Neural cell (in vitro differentiated cells): ENCODE measurements around the gene ZNF747. TPM values are rescaled to one million over a fixed set of nuclear protein-coding genes. Genes with fewer than 3 reads are reported as not detected.

Source experiments
- H2AFZ ChIP-seq: fragments of 200-600, 300-800 bp; sonication (generic), shearing (Covaris generic); 2 replicates; pipeline ENCODE4 v1.6.0; 2014; ENCODE audit warnings: low read depth, mild to moderate bottlenecking, antibody characterized with exemption, low read length, moderate library complexity
- H3F3A ChIP-seq: fragments of 200-600 bp; shearing (Covaris generic); 2 replicates; pipeline ENCODE4 v1.6.1; 2016; ENCODE audit warnings: mild to moderate bottlenecking, moderate library complexity, mixed read lengths, antibody characterized with exemption, low read length; ENCODE audit not compliant: insufficient read depth, poor library complexity, severe bottlenecking
- H3K27ac ChIP-seq: fragments of 200-600, 300-800 bp; sonication (generic), shearing (Covaris generic); 2 replicates; pipeline ENCODE4 v1.5.1; 2014; ENCODE audit warnings: mild to moderate bottlenecking, low read length, moderate library complexity
- H3K27me3 ChIP-seq: fragments of 300-800, 200-600 bp; sonication (generic), shearing (Covaris generic); 2 replicates; pipeline ENCODE4 v1.6.0; 2014; ENCODE audit warnings: mild to moderate bottlenecking, low read depth, low read length, moderate library complexity; ENCODE audit not compliant: insufficient read depth
- H3K36me3 ChIP-seq: fragments of 300-800, 200-600 bp; sonication (generic), shearing (Covaris generic); 2 replicates; pipeline ENCODE4 v1.5.1; 2014; ENCODE audit warnings: mild to moderate bottlenecking, antibody characterized with exemption, low read length, moderate library complexity; ENCODE audit not compliant: insufficient read depth
- H3K4me2 ChIP-seq: fragments of 300-800, 200-600 bp; sonication (generic), shearing (Covaris generic); 2 replicates; pipeline ENCODE4 v1.6.0; 2014; ENCODE audit warnings: mild to moderate bottlenecking, low read length
- H3K4me3 ChIP-seq: fragments of 300-800, 200-600 bp; sonication (generic), shearing (Covaris generic); 2 replicates; pipeline ENCODE4 v1.5.1; 2014; ENCODE audit warnings: mild to moderate bottlenecking, low read length, moderate library complexity
- H3K79me2 ChIP-seq: fragments of 200-600 bp; shearing (Covaris generic); replicated peaks from 2 replicates; pipeline ENCODE4 v1.6.0; 2014; ENCODE audit warnings: mild to moderate bottlenecking, low read length, moderate library complexity; ENCODE audit not compliant: insufficient read depth
- H3K9ac ChIP-seq: fragments of 300-800, 200-600 bp; sonication (generic), shearing (Covaris generic); 2 replicates; pipeline ENCODE4 v1.6.1; 2016; ENCODE audit warnings: mild to moderate bottlenecking, low read length, mixed read lengths
- H3K9me2 ChIP-seq: fragments of 200-600 bp; shearing (Covaris generic); 2 replicates; pipeline ENCODE4 v1.6.1; 2016; ENCODE audit warnings: mild to moderate bottlenecking, low read length, mixed read lengths; ENCODE audit not compliant: insufficient read depth
- H3K9me3 ChIP-seq: fragments of 200-600, 300-800 bp; sonication (generic), shearing (Covaris generic); 2 replicates; pipeline ENCODE4 v1.6.1; 2016; ENCODE audit warnings: mild to moderate bottlenecking, mixed run types, low read length, moderate library complexity, mixed read lengths
- H4K20me1 ChIP-seq: fragments of 200-600 bp; shearing (Covaris generic); 2 replicates; pipeline ENCODE4 v1.6.1; 2016; ENCODE audit warnings: mild to moderate bottlenecking, mixed run types; ENCODE audit not compliant: insufficient read depth
- EP300 ChIP-seq: fragments of 450-650 bp; conservative IDR thresholded peaks from 2 replicates; pipeline ENCODE4 v1.6.1; 2014; ENCODE audit warnings: antibody characterized with exemption, mild to moderate bottlenecking, moderate library complexity; ENCODE audit not compliant: poor library complexity, severe bottlenecking
- EZH2 ChIP-seq: fragments of 200-600, 300-800 bp; shearing (Covaris generic), sonication (generic); IDR thresholded peaks from 2 replicates; pipeline ENCODE4 v1.6.1; 2014; ENCODE audit warnings: antibody characterized with exemption, low read length, borderline replicate concordance, mild to moderate bottlenecking; ENCODE audit not compliant: insufficient read depth, poor library complexity, severe bottlenecking
- MXI1 ChIP-seq: fragments of 450-650 bp; conservative IDR thresholded peaks from 2 replicates; pipeline ENCODE4 v1.6.1; 2014; ENCODE audit warnings: antibody characterized with exemption, mild to moderate bottlenecking; ENCODE audit not compliant: poor library complexity, severe bottlenecking
- SMC3 ChIP-seq: fragments of 450-650 bp; conservative IDR thresholded peaks from 2 replicates; pipeline ENCODE4 v1.6.1; 2014; ENCODE audit warnings: antibody characterized with exemption, mild to moderate bottlenecking, moderate library complexity; ENCODE audit not compliant: poor library complexity
- TAF1 ChIP-seq: IDR thresholded peaks from 2 replicates; pipeline ENCODE4 v1.6.1; 2012; ENCODE audit warnings: low read depth
- polyA plus RNA-seq: library from polyadenylated mRNA; depleted of rRNA; stranded (reverse); fragments of >200 nt; gene quantifications from 2 replicates; pipeline ENCODE4 v1.2.3, GENCODE V29; 2014
- TF ChIP-seq, protein P1 (sequence below): fragments of 450-650 bp; IDR thresholded peaks from 2 replicates; pipeline ENCODE4 v1.5.1; 2014; ENCODE audit warnings: antibody characterized with exemption, mild to moderate bottlenecking, moderate library complexity; ENCODE audit not compliant: poor library complexity, severe bottlenecking
- TF ChIP-seq, protein P2 (sequence below): IDR thresholded peaks from 2 replicates; pipeline ENCODE4 v1.6.1; 2012; ENCODE audit warnings: borderline replicate concordance

ZNF747 gene
- polyA plus RNA-seq, 1 donor from 2014 or later, result 5.7 TPM

- Histone ChIP-seq H3K9ac (no peak overlapping the region), H4K20me1 (no peaks in the 10 kb centered on the region), H3K27me3 (no peaks in the 10 kb centered on the region), H3K79me2 (no peaks in the 10 kb centered on the region), H3K27ac (no peak overlapping the region), H3K9me2 (no peaks in the 10 kb centered on the region), H3K4me2 (no peak overlapping the region), H3F3A (no peaks in the 10 kb centered on the region), H2AFZ (no peak overlapping the region), H3K9me3 (no peaks in the 10 kb centered on the region), H3K36me3 (no peaks in the 10 kb centered on the region), H3K4me3 (no peak overlapping the region)
- TF ChIP-seq, protein P1, sequence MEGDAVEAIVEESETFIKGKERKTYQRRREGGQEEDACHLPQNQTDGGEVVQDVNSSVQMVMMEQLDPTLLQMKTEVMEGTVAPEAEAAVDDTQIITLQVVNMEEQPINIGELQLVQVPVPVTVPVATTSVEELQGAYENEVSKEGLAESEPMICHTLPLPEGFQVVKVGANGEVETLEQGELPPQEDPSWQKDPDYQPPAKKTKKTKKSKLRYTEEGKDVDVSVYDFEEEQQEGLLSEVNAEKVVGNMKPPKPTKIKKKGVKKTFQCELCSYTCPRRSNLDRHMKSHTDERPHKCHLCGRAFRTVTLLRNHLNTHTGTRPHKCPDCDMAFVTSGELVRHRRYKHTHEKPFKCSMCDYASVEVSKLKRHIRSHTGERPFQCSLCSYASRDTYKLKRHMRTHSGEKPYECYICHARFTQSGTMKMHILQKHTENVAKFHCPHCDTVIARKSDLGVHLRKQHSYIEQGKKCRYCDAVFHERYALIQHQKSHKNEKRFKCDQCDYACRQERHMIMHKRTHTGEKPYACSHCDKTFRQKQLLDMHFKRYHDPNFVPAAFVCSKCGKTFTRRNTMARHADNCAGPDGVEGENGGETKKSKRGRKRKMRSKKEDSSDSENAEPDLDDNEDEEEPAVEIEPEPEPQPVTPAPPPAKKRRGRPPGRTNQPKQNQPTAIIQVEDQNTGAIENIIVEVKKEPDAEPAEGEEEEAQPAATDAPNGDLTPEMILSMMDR, result no peak
- TF ChIP-seq EP300, result no peak
Measured at GRCh38 chr16:30499284-30499683, 35.4 kb downstream of the ZNF747 start.

GRCh38 chr16:30494709-30495108, 39.9 kb downstream of the ZNF747 start:
- Histone ChIP-seq H3K79me2 (no peaks in the 10 kb centered on the region), H3K27ac (no peak overlapping the region), H3K9me2 (no peaks in the 10 kb centered on the region), H3K9ac (no peak overlapping the region), H2AFZ (no peak overlapping the region), H4K20me1 (no peaks in the 10 kb centered on the region), H3F3A (no peaks in the 10 kb centered on the region), H3K36me3 (no peaks in the 10 kb centered on the region), H3K4me2 (no peak overlapping the region), H3K27me3 (no peaks in the 10 kb centered on the region), H3K9me3 (no peaks in the 10 kb centered on the region), H3K4me3 (no peak overlapping the region)
- TF ChIP-seq SMC3 (no peak), MXI1 (no peak), EZH2 (no peak), TAF1 (no peak)
- TF ChIP-seq, protein P2, sequence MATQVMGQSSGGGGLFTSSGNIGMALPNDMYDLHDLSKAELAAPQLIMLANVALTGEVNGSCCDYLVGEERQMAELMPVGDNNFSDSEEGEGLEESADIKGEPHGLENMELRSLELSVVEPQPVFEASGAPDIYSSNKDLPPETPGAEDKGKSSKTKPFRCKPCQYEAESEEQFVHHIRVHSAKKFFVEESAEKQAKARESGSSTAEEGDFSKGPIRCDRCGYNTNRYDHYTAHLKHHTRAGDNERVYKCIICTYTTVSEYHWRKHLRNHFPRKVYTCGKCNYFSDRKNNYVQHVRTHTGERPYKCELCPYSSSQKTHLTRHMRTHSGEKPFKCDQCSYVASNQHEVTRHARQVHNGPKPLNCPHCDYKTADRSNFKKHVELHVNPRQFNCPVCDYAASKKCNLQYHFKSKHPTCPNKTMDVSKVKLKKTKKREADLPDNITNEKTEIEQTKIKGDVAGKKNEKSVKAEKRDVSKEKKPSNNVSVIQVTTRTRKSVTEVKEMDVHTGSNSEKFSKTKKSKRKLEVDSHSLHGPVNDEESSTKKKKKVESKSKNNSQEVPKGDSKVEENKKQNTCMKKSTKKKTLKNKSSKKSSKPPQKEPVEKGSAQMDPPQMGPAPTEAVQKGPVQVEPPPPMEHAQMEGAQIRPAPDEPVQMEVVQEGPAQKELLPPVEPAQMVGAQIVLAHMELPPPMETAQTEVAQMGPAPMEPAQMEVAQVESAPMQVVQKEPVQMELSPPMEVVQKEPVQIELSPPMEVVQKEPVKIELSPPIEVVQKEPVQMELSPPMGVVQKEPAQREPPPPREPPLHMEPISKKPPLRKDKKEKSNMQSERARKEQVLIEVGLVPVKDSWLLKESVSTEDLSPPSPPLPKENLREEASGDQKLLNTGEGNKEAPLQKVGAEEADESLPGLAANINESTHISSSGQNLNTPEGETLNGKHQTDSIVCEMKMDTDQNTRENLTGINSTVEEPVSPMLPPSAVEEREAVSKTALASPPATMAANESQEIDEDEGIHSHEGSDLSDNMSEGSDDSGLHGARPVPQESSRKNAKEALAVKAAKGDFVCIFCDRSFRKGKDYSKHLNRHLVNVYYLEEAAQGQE, result no peak
- TF ChIP-seq, protein P1, result no peak
